Ishikawa (cell line): Measurements from ENCODE around the gene BANP.

Experiments used
- CEBPB ChIP-seq: IDR thresholded peaks from 2 replicates; pipeline ENCODE4 v1.6.1; 2012
- CREB1 ChIP-seq: IDR thresholded peaks from 2 replicates; pipeline ENCODE4 v1.6.1; 2012; ENCODE audit warnings: low read depth
- EGR1 ChIP-seq: IDR thresholded peaks from 2 replicates; pipeline ENCODE4 v1.6.1; 2012
- EP300 ChIP-seq: IDR thresholded peaks from 2 replicates; pipeline ENCODE4 v1.6.1; 2012; ENCODE audit warnings: borderline replicate concordance
- FOXM1 ChIP-seq: IDR thresholded peaks from 2 replicates; pipeline ENCODE4 v1.6.1; 2012; ENCODE audit warnings: low read depth, borderline replicate concordance
- NFIC ChIP-seq: IDR thresholded peaks from 2 replicates; pipeline ENCODE4 v1.6.1; 2012
- RAD21 ChIP-seq: IDR thresholded peaks from 2 replicates; pipeline ENCODE4 v1.6.1; 2012; ENCODE audit warnings: low read depth
- REST ChIP-seq: IDR thresholded peaks from 2 replicates; pipeline ENCODE4 v1.6.1; 2012; ENCODE audit warnings: low read depth, mild to moderate bottlenecking
- TAF1 ChIP-seq: IDR thresholded peaks from 2 replicates; pipeline ENCODE4 v1.6.1; 2012; ENCODE audit warnings: low read depth, mild to moderate bottlenecking
- TCF12 ChIP-seq: IDR thresholded peaks from 2 replicates; pipeline ENCODE4 v1.6.1; 2012; ENCODE audit warnings: low read depth
- TEAD4 ChIP-seq: IDR thresholded peaks from 2 replicates; pipeline ENCODE4 v1.6.1; 2012
- YY1 ChIP-seq: IDR thresholded peaks from 2 replicates; pipeline ENCODE4 v1.6.1; 2012; ENCODE audit warnings: low read depth
- ZBTB7A ChIP-seq: IDR thresholded peaks from 2 replicates; pipeline ENCODE4 v1.6.1; 2012; ENCODE audit warnings: low read depth
- TF ChIP-seq, protein P1 (sequence below): IDR thresholded peaks from 2 replicates; pipeline ENCODE4 v1.6.1; 2012
- TF ChIP-seq, protein P2 (sequence below): IDR thresholded peaks from 2 replicates; pipeline ENCODE4 v1.6.1; 2012

Gene BANP

DNA sequence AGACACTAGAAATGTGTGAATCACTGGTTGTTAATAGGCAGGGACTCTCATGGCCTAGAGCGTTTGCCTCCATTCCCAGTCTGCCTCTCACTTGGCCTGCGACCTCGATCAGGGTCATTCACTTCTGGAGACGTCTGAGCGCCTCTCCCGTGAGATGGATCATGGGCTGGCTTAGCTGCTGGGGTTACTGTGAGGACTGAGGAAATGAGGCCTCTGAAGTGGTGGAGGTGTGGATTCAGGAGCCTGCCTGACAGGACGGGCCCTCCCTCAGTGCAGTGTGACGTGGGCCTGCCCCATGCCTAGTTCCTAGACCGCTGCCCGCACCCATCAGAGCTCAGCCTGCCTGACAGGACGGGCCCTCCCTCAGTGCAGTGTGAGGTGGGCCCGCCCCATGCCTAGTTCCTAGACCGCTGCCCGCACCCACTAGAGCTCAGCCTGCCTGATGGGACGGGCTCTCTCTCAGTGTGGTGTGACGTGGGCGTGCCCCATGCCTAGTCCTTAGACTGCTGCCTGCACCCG lies 61.9 kb downstream of the BANP start:
- TF ChIP-seq RAD21 (no peak), CREB1 (no peak), FOXM1 (no peak), ZBTB7A (no peak), EP300 (no peak), TAF1 (no peak), EGR1 (no peak), CEBPB (no peak), NFIC (no peak), REST (no peak), TCF12 (no peak)
- TF ChIP-seq, protein P1, sequence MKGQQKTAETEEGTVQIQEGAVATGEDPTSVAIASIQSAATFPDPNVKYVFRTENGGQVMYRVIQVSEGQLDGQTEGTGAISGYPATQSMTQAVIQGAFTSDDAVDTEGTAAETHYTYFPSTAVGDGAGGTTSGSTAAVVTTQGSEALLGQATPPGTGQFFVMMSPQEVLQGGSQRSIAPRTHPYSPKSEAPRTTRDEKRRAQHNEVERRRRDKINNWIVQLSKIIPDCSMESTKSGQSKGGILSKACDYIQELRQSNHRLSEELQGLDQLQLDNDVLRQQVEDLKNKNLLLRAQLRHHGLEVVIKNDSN, result no peak
- TF ChIP-seq, protein P2, sequence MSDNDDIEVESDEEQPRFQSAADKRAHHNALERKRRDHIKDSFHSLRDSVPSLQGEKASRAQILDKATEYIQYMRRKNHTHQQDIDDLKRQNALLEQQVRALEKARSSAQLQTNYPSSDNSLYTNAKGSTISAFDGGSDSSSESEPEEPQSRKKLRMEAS, result no peak

DNA sequence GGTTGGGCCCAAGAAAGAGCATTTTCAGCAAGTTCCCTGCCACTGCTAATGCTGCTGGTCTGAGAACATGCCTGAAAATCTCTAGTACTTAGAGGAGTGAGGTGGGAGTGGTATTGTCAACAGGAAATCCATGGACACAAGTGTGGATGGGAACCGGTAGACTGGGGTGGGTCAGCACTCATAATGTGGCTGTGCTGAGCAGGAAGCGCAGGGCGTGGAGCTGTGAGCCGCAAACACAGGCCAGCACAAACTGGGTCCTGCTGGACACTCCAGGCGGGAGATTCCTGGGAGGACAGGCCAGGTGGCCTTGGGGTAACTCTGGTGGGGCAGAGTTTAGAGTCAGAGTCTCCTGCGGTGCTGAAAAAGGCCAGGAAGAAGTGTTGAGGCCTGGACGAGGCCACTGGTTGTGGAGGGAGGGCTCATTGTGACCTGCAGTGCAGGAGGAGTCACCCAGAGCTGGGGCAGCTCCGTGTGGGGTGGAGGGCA lies 62.6 kb downstream of the BANP start:
- TF ChIP-seq EGR1, result no peak
- no peak for TF ChIP-seq EP300
- TF ChIP-seq RAD21, result no peak
- TF ChIP-seq REST, result no peak
- no peak for TF ChIP-seq TEAD4
- no peak for TF ChIP-seq TCF12
- no peak for TF ChIP-seq NFIC
- TF ChIP-seq FOXM1, result no peak
- TF ChIP-seq TAF1, result no peak

- TF ChIP-seq, protein P1, result no peak
- no peak for TF ChIP-seq TAF1
- TF ChIP-seq CEBPB, result no peak
- TF ChIP-seq CREB1, result no peak
- TF ChIP-seq TEAD4, result no peak
- TF ChIP-seq REST, result no peak
- TF ChIP-seq ZBTB7A, result no peak
- no peak for TF ChIP-seq NFIC
- TF ChIP-seq TCF12, result no peak
- TF ChIP-seq YY1, result no peak
- TF ChIP-seq EP300, result no peak
- TF ChIP-seq RAD21, result no peak
- TF ChIP-seq FOXM1, result no peak
- TF ChIP-seq, protein P2, result no peak
These were observed 63.1 kb downstream of the BANP start for GRCh38 chr16:88014252-88014781.

DNA sequence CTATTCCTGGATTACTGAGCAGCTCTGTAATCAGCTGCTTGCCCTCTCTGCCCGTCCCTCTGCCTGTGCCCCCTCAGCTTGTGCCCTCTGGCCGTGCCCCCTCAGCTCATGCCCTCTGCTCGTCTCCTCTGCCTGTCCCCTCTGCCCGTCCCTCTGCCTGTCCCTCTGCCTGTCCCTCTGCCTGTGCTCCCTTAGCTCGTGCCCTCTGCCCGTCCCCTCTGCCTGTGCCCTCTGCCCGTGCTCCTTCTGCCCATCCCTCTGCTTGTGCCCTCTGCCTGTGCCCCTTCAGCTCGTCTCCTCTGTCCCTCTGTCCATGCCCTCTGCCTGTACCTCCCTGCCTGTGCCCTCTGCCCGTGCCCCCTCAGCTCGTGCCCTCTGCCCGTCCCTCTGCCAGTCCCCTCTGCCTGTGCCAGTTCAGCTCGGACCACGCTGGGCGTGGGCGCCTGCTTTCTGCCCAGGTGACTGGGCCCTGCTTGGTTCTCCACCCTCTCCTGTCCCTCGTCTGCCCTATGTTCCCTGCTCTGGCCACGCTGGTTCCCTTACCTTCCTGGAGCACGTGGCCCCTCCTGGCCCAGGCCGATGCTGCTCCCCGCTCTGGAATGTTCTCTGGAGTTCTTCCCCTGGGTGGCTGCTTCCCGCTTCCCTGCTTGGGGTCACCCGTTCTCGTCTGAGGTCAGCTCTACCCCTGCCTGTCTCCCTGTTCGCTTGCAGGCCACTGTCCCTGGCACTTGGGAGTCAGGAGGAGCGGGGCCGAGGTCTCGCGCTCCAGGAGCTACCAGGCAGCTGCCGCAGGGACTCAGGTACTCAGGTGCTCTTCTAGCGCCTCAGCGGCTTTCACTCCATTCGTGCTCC lies 63.9 kb downstream of the BANP start:
- TF ChIP-seq, protein P1, result no peak
- TF ChIP-seq FOXM1 (no peak), REST (no peak), EP300 (no peak), YY1 (no peak), RAD21 (no peak), CEBPB (no peak), TAF1 (no peak), TCF12 (no peak), EGR1 (no peak), CREB1 (no peak), ZBTB7A (no peak), NFIC (no peak), TEAD4 (no peak)
- TF ChIP-seq, protein P2, result no peak
